ENCODE data around the gene ABLIM2.

DNA sequence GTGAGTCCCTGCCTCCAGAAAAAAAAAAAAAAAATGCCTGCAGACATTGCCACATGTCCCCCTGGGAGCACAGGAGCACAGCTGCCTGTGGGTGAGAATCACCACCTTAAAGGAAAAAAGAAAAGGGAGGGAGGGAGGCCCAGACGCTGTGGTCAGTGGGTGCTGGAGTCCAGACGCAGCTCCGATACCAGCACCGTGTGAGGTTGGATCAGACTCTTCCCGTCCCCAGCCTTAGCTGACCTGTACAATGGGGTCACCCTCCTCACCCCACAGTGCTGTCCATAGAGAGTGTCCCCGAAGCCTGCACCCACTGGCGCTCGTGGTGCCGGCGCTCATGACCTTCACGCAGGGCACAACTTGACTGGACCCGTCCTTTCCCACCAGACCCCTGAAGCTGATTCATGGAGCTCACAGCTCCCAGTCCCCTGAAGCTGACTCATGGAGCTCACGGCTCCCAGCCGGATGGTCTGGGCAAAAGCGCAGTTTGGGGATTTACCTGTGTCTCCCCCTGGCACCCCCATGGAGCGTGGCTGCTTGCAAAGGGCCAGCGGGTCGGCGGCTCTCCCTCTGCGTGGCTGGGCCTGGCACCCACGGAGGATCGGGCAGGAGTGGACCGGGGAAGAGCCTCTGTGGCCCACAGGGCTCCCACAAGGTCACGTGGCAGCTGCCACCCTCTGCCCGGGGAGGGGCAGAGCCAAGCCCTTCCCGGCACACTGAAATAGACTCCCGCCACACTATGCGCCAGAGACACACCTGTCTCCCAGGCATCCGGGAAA, 31.4 kb downstream of the ABLIM2 start:
- TF ChIP-seq, protein P1, sequence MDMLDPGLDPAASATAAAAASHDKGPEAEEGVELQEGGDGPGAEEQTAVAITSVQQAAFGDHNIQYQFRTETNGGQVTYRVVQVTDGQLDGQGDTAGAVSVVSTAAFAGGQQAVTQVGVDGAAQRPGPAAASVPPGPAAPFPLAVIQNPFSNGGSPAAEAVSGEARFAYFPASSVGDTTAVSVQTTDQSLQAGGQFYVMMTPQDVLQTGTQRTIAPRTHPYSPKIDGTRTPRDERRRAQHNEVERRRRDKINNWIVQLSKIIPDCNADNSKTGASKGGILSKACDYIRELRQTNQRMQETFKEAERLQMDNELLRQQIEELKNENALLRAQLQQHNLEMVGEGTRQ (IDR thresholded peaks at IDR 0.05) = no peak
- TF ChIP-seq, protein P2, sequence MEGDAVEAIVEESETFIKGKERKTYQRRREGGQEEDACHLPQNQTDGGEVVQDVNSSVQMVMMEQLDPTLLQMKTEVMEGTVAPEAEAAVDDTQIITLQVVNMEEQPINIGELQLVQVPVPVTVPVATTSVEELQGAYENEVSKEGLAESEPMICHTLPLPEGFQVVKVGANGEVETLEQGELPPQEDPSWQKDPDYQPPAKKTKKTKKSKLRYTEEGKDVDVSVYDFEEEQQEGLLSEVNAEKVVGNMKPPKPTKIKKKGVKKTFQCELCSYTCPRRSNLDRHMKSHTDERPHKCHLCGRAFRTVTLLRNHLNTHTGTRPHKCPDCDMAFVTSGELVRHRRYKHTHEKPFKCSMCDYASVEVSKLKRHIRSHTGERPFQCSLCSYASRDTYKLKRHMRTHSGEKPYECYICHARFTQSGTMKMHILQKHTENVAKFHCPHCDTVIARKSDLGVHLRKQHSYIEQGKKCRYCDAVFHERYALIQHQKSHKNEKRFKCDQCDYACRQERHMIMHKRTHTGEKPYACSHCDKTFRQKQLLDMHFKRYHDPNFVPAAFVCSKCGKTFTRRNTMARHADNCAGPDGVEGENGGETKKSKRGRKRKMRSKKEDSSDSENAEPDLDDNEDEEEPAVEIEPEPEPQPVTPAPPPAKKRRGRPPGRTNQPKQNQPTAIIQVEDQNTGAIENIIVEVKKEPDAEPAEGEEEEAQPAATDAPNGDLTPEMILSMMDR (IDR thresholded peaks at IDR 0.05) = no peak
- no peak for TF ChIP-seq NR3C1 (IDR thresholded peaks at IDR 0.05)
- TF ChIP-seq POLR2A (IDR thresholded peaks at IDR 0.05; ENCODE audit: low read length) = no peak
- TF ChIP-seq ZNF302 (CRISPR knock-in tag; IDR thresholded peaks at IDR 0.05) = no peak
- TF ChIP-seq JUNB (IDR thresholded peaks at IDR 0.05) = no peak
- TF ChIP-seq, protein P3, sequence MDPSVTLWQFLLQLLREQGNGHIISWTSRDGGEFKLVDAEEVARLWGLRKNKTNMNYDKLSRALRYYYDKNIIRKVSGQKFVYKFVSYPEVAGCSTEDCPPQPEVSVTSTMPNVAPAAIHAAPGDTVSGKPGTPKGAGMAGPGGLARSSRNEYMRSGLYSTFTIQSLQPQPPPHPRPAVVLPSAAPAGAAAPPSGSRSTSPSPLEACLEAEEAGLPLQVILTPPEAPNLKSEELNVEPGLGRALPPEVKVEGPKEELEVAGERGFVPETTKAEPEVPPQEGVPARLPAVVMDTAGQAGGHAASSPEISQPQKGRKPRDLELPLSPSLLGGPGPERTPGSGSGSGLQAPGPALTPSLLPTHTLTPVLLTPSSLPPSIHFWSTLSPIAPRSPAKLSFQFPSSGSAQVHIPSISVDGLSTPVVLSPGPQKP (IDR thresholded peaks at IDR 0.05; ENCODE audit: low read depth, low read length) = no peak
